NCI-H446 (cell line): Measurements from ENCODE around the gene DLG2.

Source experiments
- DNase-seq, 2 experiments: peaks; one replicate each; lab custom pipeline; 2025; lab: John Stamatoyannopoulos, UW

DLG2 gene

GRCh38 chr11:84775503-84775902, 851.6 kb downstream of the DLG2 start:
- no peak for DNase-seq

DNA sequence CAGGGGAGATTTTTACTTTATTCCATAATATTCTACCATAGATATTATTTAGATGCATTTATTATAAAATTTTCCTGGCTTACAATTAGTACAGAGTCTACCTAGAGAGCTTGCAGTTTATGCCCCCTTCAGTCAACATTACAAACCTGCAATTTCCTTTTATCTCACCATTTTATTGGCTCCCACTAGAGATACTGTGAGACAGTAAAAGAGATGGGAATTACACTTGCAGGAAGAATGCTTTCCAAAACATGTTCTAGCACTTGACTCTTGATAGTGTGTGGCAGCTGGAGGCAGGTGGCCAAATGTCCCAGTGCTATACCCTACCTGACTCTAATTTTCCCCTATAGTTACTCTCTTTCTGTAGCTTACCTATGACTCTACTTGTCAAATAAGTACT, 863.2 kb downstream of the DLG2 start:
- DNase-seq: no peak

- DNase-seq: no peak
Observed at GRCh38 chr11:84757711-84758110, 869.4 kb downstream of the DLG2 start.

- no peak for DNase-seq
Observed at GRCh38 chr11:84751371-84751770, 875.8 kb downstream of the DLG2 start.

- no peak for DNase-seq
Observed at GRCh38 chr11:84747871-84748270, 879.3 kb downstream of the DLG2 start.

DNA sequence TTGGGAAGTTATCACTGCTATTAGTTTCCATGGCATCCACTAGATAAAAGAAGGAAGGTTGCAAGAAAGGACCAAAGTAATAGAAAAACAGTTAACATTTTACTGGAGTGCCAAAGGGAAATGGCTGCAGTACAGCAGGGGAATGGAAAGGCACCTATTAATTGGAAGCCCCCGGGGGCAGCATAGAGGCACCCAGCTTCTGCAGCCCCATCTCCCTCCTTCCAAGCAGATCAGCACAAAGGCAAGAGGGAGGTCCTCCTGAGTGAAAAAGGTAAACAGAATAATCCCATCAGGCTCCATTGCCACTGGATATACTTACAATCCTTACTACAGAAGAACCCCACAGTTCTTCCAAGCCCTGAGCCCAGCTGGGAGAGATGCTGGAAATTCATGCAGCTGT, 887.1 kb downstream of the DLG2 start:
- no peak for DNase-seq

GRCh38 chr11:84724256-84724655, 902.9 kb downstream of the DLG2 start:
- DNase-seq: no peak

DNA sequence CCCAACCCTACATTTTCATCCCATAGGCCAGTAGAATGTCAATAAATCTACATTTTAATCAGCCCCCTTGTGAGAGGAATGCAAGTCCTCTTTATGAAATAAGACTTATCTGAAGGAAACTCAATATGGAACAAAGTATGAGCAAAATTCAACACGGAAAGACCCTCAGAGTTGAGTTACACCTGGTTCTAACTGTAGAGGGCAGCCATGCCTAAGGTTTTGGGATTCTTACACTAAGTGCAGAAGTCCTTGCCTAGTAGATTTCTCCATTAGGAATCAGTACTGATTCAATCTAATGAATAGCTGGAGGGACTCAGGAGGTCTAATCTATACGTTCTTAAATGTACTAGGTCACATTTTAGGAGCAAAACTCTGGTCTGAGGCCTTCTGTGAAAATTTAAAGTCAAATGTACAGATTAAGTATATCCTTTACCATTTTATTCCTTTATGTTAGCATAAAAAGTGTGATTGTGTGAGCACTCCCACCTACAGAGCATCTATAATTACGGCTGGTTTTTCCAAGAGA, 904.5 kb downstream of the DLG2 start:
- peak in 1 of 2 experiments; percentile 50 for DNase-seq

- peak in 1 of 2 experiments; percentile 23 for DNase-seq
Observed at GRCh38 chr11:84721561-84721961, 905.6 kb downstream of the DLG2 start.

- DNase-seq: peak in 1 of 2 experiments; percentile 50
Observed at GRCh38 chr11:84720706-84721402, 906.3 kb downstream of the DLG2 start.

DNA sequence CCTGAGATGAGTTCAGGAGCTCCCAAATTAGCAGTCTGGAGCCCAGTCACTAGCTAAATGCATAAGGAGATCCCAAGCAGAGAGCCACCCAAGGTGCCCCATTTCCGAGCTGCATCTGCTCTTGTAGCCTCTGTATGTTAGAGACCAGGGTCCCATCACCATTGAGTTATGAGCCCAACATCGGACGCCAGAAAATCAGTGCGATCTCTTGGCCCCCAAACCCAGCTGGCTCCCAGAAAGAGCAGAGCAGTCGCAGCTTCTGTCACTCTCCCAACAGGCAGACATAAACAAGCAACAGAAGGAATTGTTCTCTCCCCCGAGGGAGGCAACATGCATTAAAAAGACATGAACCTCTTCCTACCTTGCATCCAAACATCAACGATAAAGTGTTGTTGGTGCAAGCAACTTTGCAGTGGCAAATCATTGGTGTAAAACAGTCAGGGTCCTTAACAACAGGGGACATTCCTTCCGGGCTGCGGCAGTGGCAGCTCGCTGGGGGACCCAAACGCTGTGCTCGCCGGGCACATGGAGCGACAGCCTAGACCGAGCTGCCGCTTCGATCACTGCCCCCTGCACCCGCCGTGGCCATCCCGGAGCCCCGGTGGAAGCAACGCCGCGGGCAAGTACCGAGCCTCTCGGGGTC, 907.1 kb downstream of the DLG2 start:
- peak in 1 of 2 experiments; percentile 12 for DNase-seq

DNA sequence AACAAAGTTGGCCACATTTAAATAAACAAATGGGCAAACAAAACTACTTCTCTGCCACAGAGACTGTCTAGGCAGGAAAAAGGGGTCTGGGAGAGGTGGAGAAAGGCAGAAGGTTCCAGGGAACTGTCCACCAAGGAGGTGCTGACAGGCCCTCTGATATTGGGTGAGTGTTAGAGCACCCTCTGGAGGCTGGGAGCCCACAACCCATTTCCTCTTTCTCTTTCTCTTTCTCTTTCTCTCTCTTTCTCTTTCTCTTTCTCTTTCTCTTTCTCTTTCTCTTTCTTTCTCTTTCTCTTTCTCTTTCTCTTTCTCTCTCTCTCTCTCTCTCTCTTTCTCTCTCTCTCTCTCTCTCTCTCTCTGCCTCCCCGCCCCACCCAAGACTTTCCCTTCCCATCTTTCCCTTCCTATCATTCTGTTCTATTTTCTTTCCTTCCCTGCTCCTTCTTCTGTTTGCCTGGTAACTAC, 912.8 kb downstream of the DLG2 start:
- DNase-seq: peak; percentile 22 to 64

DNA sequence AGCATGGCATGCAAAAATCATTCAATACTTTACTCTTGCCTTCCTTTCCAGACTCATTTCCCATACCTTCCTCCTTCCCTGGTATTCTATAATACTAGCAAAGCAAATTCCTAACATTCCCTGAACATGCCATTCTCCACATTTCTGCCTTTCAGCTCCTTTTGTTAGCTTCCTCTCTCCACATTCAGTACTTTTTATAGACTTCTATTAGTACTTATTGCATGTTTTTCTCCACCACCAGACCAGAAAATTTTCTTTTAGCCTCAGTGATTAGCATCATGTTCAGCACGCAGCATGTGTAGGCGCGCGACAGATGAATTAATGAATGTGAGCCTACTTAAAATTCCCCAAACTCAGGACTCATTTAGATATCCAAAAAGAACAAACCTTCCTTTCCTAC, 935.3 kb downstream of the DLG2 start:
- DNase-seq: no peak

DNA sequence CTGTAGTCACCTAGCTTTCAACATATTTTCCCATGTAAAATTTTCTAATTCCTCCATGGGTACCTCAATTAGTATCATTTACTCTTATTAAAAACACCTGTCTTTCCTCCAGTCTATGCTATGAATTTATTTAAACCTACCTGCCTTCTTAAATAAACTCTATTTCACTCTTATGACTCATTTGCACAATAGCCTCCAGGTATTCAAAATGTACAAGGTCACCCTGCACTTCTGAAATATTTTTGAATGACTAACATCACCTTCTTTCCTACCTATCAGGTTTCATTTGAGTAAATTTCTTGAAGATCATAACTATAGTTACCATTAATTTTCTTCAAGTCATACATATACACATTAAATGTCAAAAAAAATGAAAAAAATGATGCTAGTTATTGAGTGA, 939.7 kb downstream of the DLG2 start:
- DNase-seq: no peak

GRCh38 chr11:84686716-84687115, 940.4 kb downstream of the DLG2 start:
- peak; percentile 28 to 47 for DNase-seq

- DNase-seq: peak; percentile 54 to 82
Observed at GRCh38 chr11:84685976-84686375, 941.2 kb downstream of the DLG2 start.

DNA sequence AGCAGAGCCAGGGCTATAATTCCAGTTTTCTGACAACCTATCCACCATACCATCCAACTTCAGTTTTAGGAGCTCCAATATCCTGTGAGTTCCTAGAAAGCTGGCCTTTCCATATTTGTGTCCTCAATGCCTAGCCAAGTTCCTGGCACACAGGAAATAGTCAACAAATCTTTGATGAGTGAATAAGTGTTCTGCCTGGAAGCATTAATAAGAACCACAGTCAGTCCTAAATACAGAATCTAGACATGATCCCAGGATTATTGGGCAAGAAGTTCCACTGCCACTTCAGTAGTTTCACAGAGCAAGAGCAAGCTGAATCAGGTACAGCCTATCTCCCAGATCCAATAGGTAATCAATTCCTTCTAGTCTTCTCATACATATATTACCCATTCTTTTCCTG, 942.0 kb downstream of the DLG2 start:
- DNase-seq: peak; percentile 54 to 61

DNA sequence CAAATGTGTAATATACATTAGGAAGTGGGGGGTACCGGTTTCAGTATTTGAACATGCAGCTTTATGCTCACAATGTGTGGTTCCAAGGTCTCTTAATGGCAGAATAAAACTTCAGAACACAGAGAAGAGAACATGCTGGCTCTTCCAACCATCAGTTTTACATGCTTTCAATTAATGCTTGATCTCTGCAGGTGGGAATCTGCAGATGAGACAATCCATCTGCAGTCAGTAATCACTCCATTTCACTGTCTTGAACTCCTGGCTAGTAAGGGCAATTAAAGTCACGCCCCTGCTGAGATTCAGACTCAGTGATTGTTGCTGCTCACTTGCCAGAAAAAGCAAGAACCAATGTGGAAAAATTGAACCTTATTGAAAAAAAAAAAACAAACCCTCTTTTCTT, 945.7 kb downstream of the DLG2 start:
- peak in 1 of 2 experiments; percentile 20 for DNase-seq

- no peak for DNase-seq
Observed at GRCh38 chr11:84675396-84676025, 951.6 kb downstream of the DLG2 start.

DNA sequence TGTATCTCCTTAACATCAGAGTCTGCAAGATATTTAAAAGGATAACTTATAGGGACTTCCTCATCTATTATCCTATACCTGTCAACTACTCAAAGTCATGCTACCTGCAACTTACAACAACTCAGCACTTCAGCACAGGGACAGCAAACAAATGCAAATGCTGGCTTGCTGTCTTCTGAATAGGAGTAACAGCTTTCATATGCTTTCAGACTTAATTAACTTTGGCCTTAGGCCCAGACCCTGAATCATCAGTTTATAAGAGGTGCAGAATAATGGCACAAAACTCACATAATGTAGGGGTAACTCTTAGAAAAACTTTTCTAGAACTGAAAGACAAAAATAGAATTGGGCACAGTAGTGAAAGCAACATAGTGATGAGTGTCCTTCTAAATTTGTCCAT, 953.4 kb downstream of the DLG2 start:
- peak; percentile 70 to 89 for DNase-seq

GRCh38 chr11:84671325-84671999, 955.7 kb downstream of the DLG2 start:
- peak in 1 of 2 experiments; percentile 57 for DNase-seq

DNA sequence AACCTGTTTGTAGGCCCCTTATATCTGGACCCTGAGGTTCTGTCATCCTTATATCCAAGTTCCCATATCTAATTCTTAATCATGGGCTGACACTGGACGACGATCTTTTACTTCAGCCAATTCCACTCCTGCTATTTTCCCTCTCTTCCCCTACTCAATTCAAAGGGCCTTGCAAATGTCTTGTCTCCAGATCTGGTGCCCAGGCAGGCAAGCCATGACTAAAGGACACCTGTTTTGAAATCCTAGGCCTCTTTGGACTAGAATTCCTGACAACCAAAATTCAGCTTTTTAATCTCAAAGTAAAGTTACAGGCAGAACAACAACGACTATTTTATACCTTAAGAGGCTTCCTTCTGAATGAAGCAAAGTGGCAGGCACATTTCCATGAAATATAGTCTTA, 963.4 kb downstream of the DLG2 start:
- DNase-seq: no peak
